Left ventricle myocardium inferior (tissue), 1 donor: Measurements from ENCODE around the gene LUZP4. TPM values are rescaled to one million over a fixed set of nuclear protein-coding genes. Genes with fewer than 3 reads are reported as not detected.

Experiments used
- DNase-seq: peaks from one replicate; pipeline ENCODE4 v3.0.0-alpha.2; 2020
- H3K27ac ChIP-seq: fragments of 200-600 bp; replicated peaks from 2 replicates; pipeline ENCODE4 v1.8.0; 2021
- H3K27me3 ChIP-seq: fragments of 200-600 bp; 2 replicates; pipeline ENCODE4 v1.8.0; 2021; ENCODE audit warnings: low read depth
- H3K36me3 ChIP-seq: fragments of 200-600 bp; 2 replicates; pipeline ENCODE4 v1.8.0; 2021
- H3K4me1 ChIP-seq: fragments of 200-600 bp; 2 replicates; pipeline ENCODE4 v1.8.0; 2021
- H3K4me3 ChIP-seq: fragments of 200-600 bp; 2 replicates; pipeline ENCODE4 v1.8.0; 2021; ENCODE audit warnings: mild to moderate bottlenecking, moderate library complexity
- H3K9me3 ChIP-seq: fragments of 200-600 bp; replicated peaks from 2 replicates; pipeline ENCODE4 v1.8.0; 2021
- intact Hi-C: fragments of 100-400 bp; cut with micrococcal nuclease; formaldehyde crosslinking; loops from one replicate; pipeline ENCODE4 v1.11.0; 2022
- long read RNA-seq: library from polyadenylated mRNA; unstranded; transcript quantifications from one replicate; pipeline ENCODE4 v2.0.0, GENCODE V29; 2021
- total RNA-seq: library from RNA; stranded (reverse); fragmentation: NEBNext Ultra II Directional; extraction: Animal tissue kit (Norgen Biotek cat#: 25700); gene quantifications from one replicate; pipeline ENCODE4 v1.2.1, GENCODE V29; 2021
- TF ChIP-seq, protein P1 (sequence below): fragments of 200-600 bp; IDR thresholded peaks from 2 replicates; pipeline ENCODE4 v1.8.0; 2021; ENCODE audit warnings: antibody characterized with exemption, mild to moderate bottlenecking, borderline replicate concordance
- donor health status: DM: no; HTN: yes; CAD: no; lungs with severe emphysema.

LUZP4 gene, protein sequence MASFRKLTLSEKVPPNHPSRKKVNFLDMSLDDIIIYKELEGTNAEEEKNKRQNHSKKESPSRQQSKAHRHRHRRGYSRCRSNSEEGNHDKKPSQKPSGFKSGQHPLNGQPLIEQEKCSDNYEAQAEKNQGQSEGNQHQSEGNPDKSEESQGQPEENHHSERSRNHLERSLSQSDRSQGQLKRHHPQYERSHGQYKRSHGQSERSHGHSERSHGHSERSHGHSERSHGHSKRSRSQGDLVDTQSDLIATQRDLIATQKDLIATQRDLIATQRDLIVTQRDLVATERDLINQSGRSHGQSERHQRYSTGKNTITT
- total RNA-seq = not detected
- long read RNA-seq = 0 reads

GRCh38 chrX:115289465-115289864, at the start of gene LUZP4:
LUZP4 (plus strand) TSS chrX:115289715; CDS start chrX:115289760, 45 bp downstream.
- TF ChIP-seq, protein P1, sequence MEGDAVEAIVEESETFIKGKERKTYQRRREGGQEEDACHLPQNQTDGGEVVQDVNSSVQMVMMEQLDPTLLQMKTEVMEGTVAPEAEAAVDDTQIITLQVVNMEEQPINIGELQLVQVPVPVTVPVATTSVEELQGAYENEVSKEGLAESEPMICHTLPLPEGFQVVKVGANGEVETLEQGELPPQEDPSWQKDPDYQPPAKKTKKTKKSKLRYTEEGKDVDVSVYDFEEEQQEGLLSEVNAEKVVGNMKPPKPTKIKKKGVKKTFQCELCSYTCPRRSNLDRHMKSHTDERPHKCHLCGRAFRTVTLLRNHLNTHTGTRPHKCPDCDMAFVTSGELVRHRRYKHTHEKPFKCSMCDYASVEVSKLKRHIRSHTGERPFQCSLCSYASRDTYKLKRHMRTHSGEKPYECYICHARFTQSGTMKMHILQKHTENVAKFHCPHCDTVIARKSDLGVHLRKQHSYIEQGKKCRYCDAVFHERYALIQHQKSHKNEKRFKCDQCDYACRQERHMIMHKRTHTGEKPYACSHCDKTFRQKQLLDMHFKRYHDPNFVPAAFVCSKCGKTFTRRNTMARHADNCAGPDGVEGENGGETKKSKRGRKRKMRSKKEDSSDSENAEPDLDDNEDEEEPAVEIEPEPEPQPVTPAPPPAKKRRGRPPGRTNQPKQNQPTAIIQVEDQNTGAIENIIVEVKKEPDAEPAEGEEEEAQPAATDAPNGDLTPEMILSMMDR = no peak
- Histone ChIP-seq H3K27ac (no peak within 1 kb of the TSS), H3K4me1 (no peaks in the 10 kb centered on the region), H3K36me3 (no peaks in the 10 kb centered on the region), H3K27me3 (no peaks in the 10 kb centered on the region), H3K9me3 (no peaks in the 10 kb centered on the region), H3K4me3 (no peak within 1 kb of the TSS)
- no peak for DNase-seq
- intact Hi-C loops = no loop called here

DNA sequence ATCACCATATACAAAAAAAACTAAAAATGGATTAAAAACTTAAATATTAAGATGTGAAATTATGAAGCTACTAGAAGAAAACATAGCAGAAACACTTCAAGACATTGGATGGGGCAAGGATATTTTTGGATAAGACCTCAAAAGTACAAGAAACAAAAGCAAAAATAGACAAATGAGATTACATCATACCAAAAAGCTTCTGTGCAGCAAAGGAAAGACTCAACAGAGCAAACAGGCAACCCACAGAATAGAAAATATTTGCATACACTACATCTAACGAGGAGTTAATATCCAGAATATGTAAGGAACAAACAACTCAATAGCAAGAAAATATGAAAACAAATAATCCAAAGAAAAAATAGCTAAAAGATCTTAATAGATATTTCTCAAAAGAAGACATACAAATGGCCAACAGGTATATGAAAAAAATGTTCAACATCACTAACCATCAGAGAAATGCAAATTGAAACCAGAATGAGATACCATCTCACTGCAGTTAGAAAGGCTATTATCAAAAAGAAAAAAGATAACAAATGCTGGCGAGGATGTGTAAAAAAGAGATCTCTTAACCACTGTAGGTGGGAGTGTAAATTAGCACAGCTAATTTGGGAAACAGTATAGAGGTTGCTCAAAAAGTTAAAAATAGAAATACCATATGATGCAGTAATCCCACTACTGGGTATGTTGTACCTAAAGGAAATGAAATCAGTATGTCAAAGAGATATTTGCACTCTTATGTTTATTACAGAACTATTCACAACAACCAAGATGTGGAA, 37.9 kb upstream of the LUZP4 start:
- H3K4me3 ChIP-seq = no peak overlapping the region
- no peak for DNase-seq
- H3K4me1 ChIP-seq = no peaks in the 10 kb centered on the region
- no peaks in the 10 kb centered on the region for H3K9me3 ChIP-seq
- TF ChIP-seq, protein P1 = no peak
- H3K27me3 ChIP-seq = no peaks in the 10 kb centered on the region
- intact Hi-C loops = no loop called here
- H3K27ac ChIP-seq = no peak overlapping the region
- H3K36me3 ChIP-seq = no peaks in the 10 kb centered on the region

GRCh38 chrX:115255003-115255402, 34.5 kb upstream of the LUZP4 start:
- Histone ChIP-seq H3K4me1 (no peaks in the 10 kb centered on the region), H3K27me3 (no peaks in the 10 kb centered on the region), H3K9me3 (no peaks in the 10 kb centered on the region), H3K4me3 (no peak overlapping the region), H3K36me3 (no peaks in the 10 kb centered on the region), H3K27ac (no peak overlapping the region)
- TF ChIP-seq, protein P1 = no peak
- DNase-seq = no peak
- intact Hi-C loops = no loop called here

- H3K9me3 ChIP-seq = no peaks in the 10 kb centered on the region
- intact Hi-C loops = no loop called here
Observed at GRCh38 chrX:115257711-115258110, 31.8 kb upstream of the LUZP4 start.

GRCh38 chrX:115259238-115259875, 30.2 kb upstream of the LUZP4 start:
- DNase-seq = no peak
- Histone ChIP-seq H3K4me1 (no peaks in the 10 kb centered on the region), H3K27ac (no peak overlapping the region), H3K9me3 (no peaks in the 10 kb centered on the region), H3K4me3 (no peak overlapping the region), H3K36me3 (no peaks in the 10 kb centered on the region), H3K27me3 (no peaks in the 10 kb centered on the region)
- intact Hi-C loops = no loop called here
- TF ChIP-seq, protein P1 = no peak

More at GRCh38 chrX:115257711-115258110, 31.8 kb upstream of the LUZP4 start:
- Histone ChIP-seq H3K27ac (no peak overlapping the region), H3K4me3 (no peak overlapping the region), H3K27me3 (no peaks in the 10 kb centered on the region), H3K36me3 (no peaks in the 10 kb centered on the region), H3K4me1 (no peaks in the 10 kb centered on the region)
- no peak for DNase-seq
- TF ChIP-seq, protein P1 = no peak
